Measurements from ENCODE around the gene SLC9A6. TPM values are rescaled to one million over a fixed set of nuclear protein-coding genes. Genes with fewer than 3 reads are reported as not detected.

SLC9A6 gene
- total and polyA plus RNA-seq, 2 experiments from 2014 or later, result 7.2 to 17.1 TPM

GRCh38 chrX:136019226-136019625 is 34.0 kb downstream of the SLC9A6 start (continued):
- TF ChIP-seq REST (IDR thresholded peaks at IDR 0.05; ENCODE audit: unreplicated experiment) (no peak), POLR2AphosphoS5 (IDR thresholded peaks at IDR 0.05; ENCODE audit: low read depth) (no peak), ETS1 (IDR thresholded peaks at IDR 0.05) (no peak), STAT1 (IDR thresholded peaks at IDR 0.05; ENCODE audit: unreplicated experiment) (no peak)

- Histone ChIP-seq H4K20me1 (replicated peaks; ENCODE audit: insufficient read depth) (no peaks in the 10 kb centered on the region), H3K79me2 (replicated peaks; ENCODE audit: insufficient read depth) (no peaks in the 10 kb centered on the region), H3K27ac (ENCODE audit: low read depth) (no peak overlapping the region), H2AFZ (no peak overlapping the region), H3F3A (replicated peaks; ENCODE audit: low read depth) (no peaks in the 10 kb centered on the region), H3K9me2 (ENCODE audit: insufficient read depth) (no peaks in the 10 kb centered on the region), H3K36me3 (ENCODE audit: insufficient read depth) (no peaks in the 10 kb centered on the region; the same call in 1 of the 2 replicates), H3K4me1 (ENCODE audit: insufficient read depth) (no peaks in the 10 kb centered on the region), H3K4me2 (no peak overlapping the region), H3K27me3 (ENCODE audit: insufficient read depth) (no peaks in the 10 kb centered on the region), H3K4me3 (no peak overlapping the region)
- H3K4me3 Mint-ChIP-seq, result no peak overlapping the region
- DNase-seq (ENCODE audit: low spot score), result no peak
- H3K9me3 Mint-ChIP-seq, result no peaks in the 10 kb centered on the region; the same call in 2 of the 3 replicates
- H3K27ac Mint-ChIP-seq, result no peak overlapping the region
- H3K27me3 Mint-ChIP-seq (ENCODE audit: insufficient read depth, low read depth, poor library complexity), result no peaks in the 10 kb centered on the region
- H3K4me1 Mint-ChIP-seq, result no peaks in the 10 kb centered on the region
- TF ChIP-seq STAT1 (IDR thresholded peaks at IDR 0.05; ENCODE audit: unreplicated experiment) (no peak), ZNF331 (CRISPR knock-in tag; IDR thresholded peaks at IDR 0.05; ENCODE audit: low read depth) (no peak), NANOG (IDR thresholded peaks at IDR 0.05; ENCODE audit: borderline replicate concordance) (no peak), JUNB (IDR thresholded peaks at IDR 0.05; ENCODE audit: unreplicated experiment) (no peak), EZH2phosphoT487 (IDR thresholded peaks at IDR 0.05; ENCODE audit: unreplicated experiment) (no peak), CTCF (conservative IDR thresholded peaks at IDR 0.05; ENCODE audit: low read depth in 2 of 2) (no peak), ZNF114 (CRISPR knock-in tag; IDR thresholded peaks at IDR 0.05) (no peak), POLR2AphosphoS5 (IDR thresholded peaks at IDR 0.05; ENCODE audit: low read depth) (no peak), EZH2 (IDR thresholded peaks at IDR 0.05; ENCODE audit: low read depth, unreplicated experiment) (no peak), ETS1 (IDR thresholded peaks at IDR 0.05) (no peak), CREB1 (CRISPR knock-in tag; IDR thresholded peaks at IDR 0.05; ENCODE audit: low read depth) (no peak), REST (IDR thresholded peaks at IDR 0.05; ENCODE audit: unreplicated experiment) (no peak)
- H3K36me3 Mint-ChIP-seq (ENCODE audit: low read depth), result peaks cover 30% of the 10 kb centered on the region
- ATAC-seq, result no peak
These were observed 35.9 kb downstream of the SLC9A6 start for GRCh38 chrX:136021160-136021559.
